ENCODE data around the gene SYNPO2. TPM values are rescaled to one million over a fixed set of nuclear protein-coding genes. Genes with fewer than 3 reads are reported as not detected.

SYNPO2 gene
- polyA plus RNA-seq, 1 donor (not counting 4 experiments of a cell fraction or from before 2014, with no cell fraction given): 0.34 TPM

DNA sequence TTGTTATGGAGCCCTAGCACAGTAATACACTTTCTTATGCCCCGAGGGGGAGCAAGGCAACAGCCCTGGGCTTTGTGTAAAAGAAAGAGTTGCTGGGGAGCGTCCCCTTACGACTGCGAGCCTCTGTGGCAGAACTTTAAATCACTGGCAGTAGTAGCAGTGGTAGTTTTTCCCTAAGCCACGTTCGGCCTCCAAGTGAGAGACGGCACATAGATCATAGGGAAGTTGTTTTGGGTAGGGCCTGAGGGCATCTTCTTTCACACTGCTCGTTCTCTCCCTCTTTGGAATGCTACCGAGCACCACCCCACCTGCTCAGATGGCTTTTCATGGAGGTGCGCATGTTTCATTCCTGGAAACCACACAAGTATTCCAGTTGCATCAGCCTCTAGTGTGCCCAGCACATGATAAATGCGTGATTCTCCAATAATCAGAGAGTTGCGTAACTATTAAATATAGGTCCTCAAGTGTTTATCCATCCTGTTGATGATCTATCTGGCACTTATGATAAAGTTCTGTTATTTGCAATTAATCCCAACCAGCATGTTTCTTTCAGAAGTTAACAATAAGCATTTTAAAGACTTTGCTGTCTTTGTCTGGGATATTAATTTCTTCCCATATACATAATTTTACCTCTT is 7.0 kb upstream of the SYNPO2 start:
- Histone ChIP-seq H3K9ac (ENCODE audit: control insufficient read depth, extremely low read depth, insufficient read depth, low read length) (peak overlapping the region; percentile 26), H3K79me2 (ENCODE audit: control insufficient read depth, insufficient read depth, low read length) (no peaks in the 10 kb centered on the region), H3K27ac (ENCODE audit: control insufficient read depth, insufficient read depth, low read length) (peak overlapping the region; percentile 8), H4K20me1 (ENCODE audit: control insufficient read depth, extremely low read depth, insufficient read depth, low read length) (no peaks in the 10 kb centered on the region), H3K9me3 (ENCODE audit: control insufficient read depth, low read depth, low read length) (no peaks in the 10 kb centered on the region), H2AFZ (ENCODE audit: control insufficient read depth, low read length) (peak overlapping the region; percentile 67), H3K9me1 (ENCODE audit: control insufficient read depth, extremely low read depth, insufficient read depth, low read length) (no peaks in the 10 kb centered on the region), H3K4me3 (ENCODE audit: control insufficient read depth in 2 of 3, extremely low read depth in 1 of 3, insufficient read depth in 2 of 3, low read depth in 1 of 3, low read length in 3 of 3) (no peak overlapping the region), H3K4me1 (ENCODE audit: control insufficient read depth, extremely low read depth, insufficient read depth, low read length) (peaks cover 8% of the 10 kb centered on the region), H3K36me3 (ENCODE audit: control insufficient read depth in 2 of 2, extremely low read depth in 1 of 2, insufficient read depth in 2 of 2, low read length in 2 of 2) (no peaks in the 10 kb centered on the region), H3K27me3 (ENCODE audit: control insufficient read depth, extremely low read depth, insufficient read depth, low read length) (no peaks in the 10 kb centered on the region), H3K4me2 (ENCODE audit: control insufficient read depth, extremely low read depth, insufficient read depth, low read depth, low read length) (peak overlapping the region; percentile 43)
- DNase-seq (ENCODE audit: low read depth, low spot score) (peak; percentile 71), FAIRE-seq (peak; percentile 95)
- TF ChIP-seq CTCF (optimal IDR thresholded peaks at IDR 0.05 in 1 of 3, IDR thresholded peaks at IDR 0.05 in 1 of 3, conservative IDR thresholded peaks at IDR 0.05 in 1 of 3; ENCODE audit: extremely low read depth in 1 of 3, insufficient read depth in 2 of 3, low read length in 3 of 3) (no peak), EZH2 (IDR thresholded peaks at IDR 0.05; ENCODE audit: low read length) (no peak)
- dilution Hi-C loops (cut with MboI; ENCODE audit: extremely low pct_ligation_motif_present, low sequenced_read_pairs): no loop called here

- DNase-seq (ENCODE audit: low read depth, low spot score) (no peak), FAIRE-seq (no peak)
- no peaks in the 10 kb centered on the region for H3K9me1 ChIP-seq (ENCODE audit: control insufficient read depth, extremely low read depth, insufficient read depth, low read length)
- H3K4me3 ChIP-seq (ENCODE audit: control insufficient read depth in 2 of 3, extremely low read depth in 1 of 3, insufficient read depth in 2 of 3, low read depth in 1 of 3, low read length in 3 of 3): no peak overlapping the region
- no peak overlapping the region for H3K27ac ChIP-seq (ENCODE audit: control insufficient read depth, insufficient read depth, low read length)
- no peaks in the 10 kb centered on the region for H3K27me3 ChIP-seq (ENCODE audit: control insufficient read depth, extremely low read depth, insufficient read depth, low read length)
- no peak overlapping the region for H3K4me2 ChIP-seq (ENCODE audit: control insufficient read depth, extremely low read depth, insufficient read depth, low read depth, low read length)
- H3K79me2 ChIP-seq (ENCODE audit: control insufficient read depth, insufficient read depth, low read length): no peaks in the 10 kb centered on the region
- H4K20me1 ChIP-seq (ENCODE audit: control insufficient read depth, extremely low read depth, insufficient read depth, low read length): no peaks in the 10 kb centered on the region
- H3K9me3 ChIP-seq (ENCODE audit: control insufficient read depth, low read depth, low read length): no peaks in the 10 kb centered on the region
- TF ChIP-seq EZH2 (IDR thresholded peaks at IDR 0.05; ENCODE audit: low read length) (no peak), CTCF (optimal IDR thresholded peaks at IDR 0.05 in 1 of 3, IDR thresholded peaks at IDR 0.05 in 1 of 3, conservative IDR thresholded peaks at IDR 0.05 in 1 of 3; ENCODE audit: extremely low read depth in 1 of 3, insufficient read depth in 2 of 3, low read length in 3 of 3) (peak in 1 of 3 experiments; percentile 32)
- peaks cover 8% of the 10 kb centered on the region for H3K4me1 ChIP-seq (ENCODE audit: control insufficient read depth, extremely low read depth, insufficient read depth, low read length)
- H3K36me3 ChIP-seq (ENCODE audit: control insufficient read depth in 2 of 2, extremely low read depth in 1 of 2, insufficient read depth in 2 of 2, low read length in 2 of 2): no peaks in the 10 kb centered on the region
- peak overlapping the region; percentile 52 for H2AFZ ChIP-seq (ENCODE audit: control insufficient read depth, low read length)
- no peak overlapping the region for H3K9ac ChIP-seq (ENCODE audit: control insufficient read depth, extremely low read depth, insufficient read depth, low read length)
- dilution Hi-C loops (cut with MboI; ENCODE audit: extremely low pct_ligation_motif_present, low sequenced_read_pairs): no loop called here
Measured at GRCh38 chr4:118883861-118884260, 4.8 kb upstream of the SYNPO2 start.
